GM23338 (cell line): ENCODE data around the gene SSR3. TPM values are rescaled to one million over a fixed set of nuclear protein-coding genes. Genes with fewer than 3 reads are reported as not detected.
"Not testable (repeated sequence)": the region's sequence is repeated elsewhere in the genome, so short reads cannot be mapped to it uniquely, and the experiment has no call there.

ENCODE experiments used
- ATAC-seq: fragments of 200-7000 bp; cut with Tn5 transposase; 3 replicates; pipeline ENCODE4 v1.9.1; 2020
- DNase-seq: peaks from one replicate; pipeline ENCODE4 v3.0.0-alpha.2; 2015; ENCODE audit warnings: low spot score
- H2AFZ ChIP-seq: fragments of 200-600 bp; sonication (generic); 2 replicates; pipeline ENCODE4 v1.8.0; 2016; ENCODE audit warnings: antibody characterized with exemption, mild to moderate bottlenecking, moderate library complexity
- H3F3A ChIP-seq: fragments of 200-600 bp; sonication (generic); replicated peaks from 2 replicates; pipeline ENCODE4 v1.8.0; 2017; ENCODE audit warnings: antibody characterized with exemption, mixed run types, low read depth
- H3K27ac ChIP-seq: fragments of 200-600 bp; sonication (generic); 2 replicates; pipeline ENCODE4 v1.6.1; 2016; ENCODE audit warnings: low read depth
- H3K27me3 ChIP-seq: fragments of 200-600 bp; sonication (generic); 2 replicates; pipeline ENCODE4 v1.8.0; 2016; ENCODE audit warnings: mild to moderate bottlenecking, mixed run types, moderate library complexity; ENCODE audit not compliant: insufficient read depth
- H3K36me3 ChIP-seq: fragments of 200-600 bp; sonication (generic); 2 replicates; pipeline ENCODE4 v1.8.0; 2016; ENCODE audit warnings: mild to moderate bottlenecking; ENCODE audit not compliant: insufficient read depth
- H3K4me1 ChIP-seq: fragments of 200-600 bp; sonication (generic); 2 replicates; pipeline ENCODE4 v1.8.0; 2016; ENCODE audit warnings: mild to moderate bottlenecking, moderate library complexity; ENCODE audit not compliant: insufficient read depth
- H3K4me2 ChIP-seq: fragments of 200-600 bp; sonication (generic); 2 replicates; pipeline ENCODE4 v1.7.1; 2017; ENCODE audit warnings: mixed run types
- H3K4me3 ChIP-seq: fragments of 200-600 bp; sonication (generic); 2 replicates; pipeline ENCODE4 v1.6.1; 2016; ENCODE audit warnings: mixed run types
- H3K79me2 ChIP-seq: fragments of 200-600 bp; sonication (generic); replicated peaks from 2 replicates; pipeline ENCODE4 v1.8.0; 2017; ENCODE audit warnings: mild to moderate bottlenecking; ENCODE audit not compliant: insufficient read depth
- H3K9me2 ChIP-seq: fragments of 200-600 bp; sonication (generic); 2 replicates; pipeline ENCODE4 v1.8.0; 2017; ENCODE audit not compliant: insufficient read depth
- H4K20me1 ChIP-seq: fragments of 200-600 bp; sonication (generic); replicated peaks from 2 replicates; pipeline ENCODE4 v1.8.0; 2017; ENCODE audit warnings: mild to moderate bottlenecking; ENCODE audit not compliant: insufficient read depth
- H3K27ac Mint-ChIP-seq: 2 replicates; pipeline ENCODE4 v1.8.0; 2020; ENCODE audit warnings: inconsistent platforms, mild to moderate bottlenecking, moderate library complexity, mixed read lengths
- H3K27me3 Mint-ChIP-seq: 3 replicates; pipeline ENCODE4 v1.8.0; 2022; ENCODE audit warnings: low read depth, mild to moderate bottlenecking, moderate library complexity, mixed read lengths, inconsistent platforms; ENCODE audit not compliant: insufficient read depth, poor library complexity
- H3K36me3 Mint-ChIP-seq: 3 replicates; pipeline ENCODE4 v1.8.0; 2021; ENCODE audit warnings: low read depth, mild to moderate bottlenecking, inconsistent platforms, moderate library complexity, mixed read lengths
- H3K4me1 Mint-ChIP-seq: 3 replicates; pipeline ENCODE4 v1.8.0; 2020; ENCODE audit warnings: mild to moderate bottlenecking, inconsistent platforms, mixed read lengths
- H3K4me3 Mint-ChIP-seq: 3 replicates; pipeline ENCODE4 v1.8.0; 2021; ENCODE audit warnings: moderate library complexity, mild to moderate bottlenecking, inconsistent platforms, mixed read lengths
- H3K9me3 Mint-ChIP-seq: 3 replicates; pipeline ENCODE4 v1.8.0; 2020; ENCODE audit warnings: moderate library complexity, mild to moderate bottlenecking, inconsistent platforms, mixed read lengths
- CREB1 ChIP-seq: fragments of 250-450 bp; sonication (Bioruptor Pico); IDR thresholded peaks from 2 replicates; pipeline ENCODE4 v1.5.0; 2020; ENCODE audit warnings: low read depth, mild to moderate bottlenecking, moderate library complexity
- JUNB ChIP-seq: IDR thresholded peaks from one replicate; pipeline ENCODE4 v1.6.1; 2016; ENCODE audit warnings: antibody characterized with exemption; ENCODE audit not compliant: unreplicated experiment
- NANOG ChIP-seq: IDR thresholded peaks from 2 replicates; pipeline ENCODE4 v1.6.1; 2016; ENCODE audit warnings: antibody characterized with exemption, borderline replicate concordance
- ZNF114 ChIP-seq: fragments of 250-450 bp; sonication (Bioruptor Pico); IDR thresholded peaks from 2 replicates; pipeline ENCODE4 v1.5.0; 2020; ENCODE audit warnings: mild to moderate bottlenecking, moderate library complexity
- ZNF331 ChIP-seq: fragments of 250-450 bp; sonication (Bioruptor Pico); IDR thresholded peaks from 2 replicates; pipeline ENCODE4 v1.5.0; 2020; ENCODE audit warnings: low read depth, mild to moderate bottlenecking, moderate library complexity
- polyA plus RNA-seq: library from polyadenylated mRNA; unstranded; fragments of >200 nt; fragmentation: Nextera tagmentation; extraction: Ambion mirVana; gene quantifications from 2 replicates; pipeline ENCODE4 v1.2.1, GENCODE V29; 2016
- total RNA-seq: library from RNA; depleted of rRNA; stranded (reverse); fragments of >200 nt; shearing (Covaris generic); gene quantifications from 2 replicates; pipeline ENCODE4 v1.2.3, GENCODE V29; 2014
- TF ChIP-seq, protein P1 (sequence below): fragments of 250-450 bp; sonication (Bioruptor Pico); IDR thresholded peaks from 2 replicates; pipeline ENCODE4 v1.5.0; 2020; ENCODE audit warnings: mild to moderate bottlenecking, moderate library complexity
- TF ChIP-seq, protein P2 (sequence below), 2 experiments: fragments of 200-600 bp in 1 of 2; sonication (generic) in 1 of 2; conservative IDR thresholded peaks; 2 replicates each; pipeline versions ENCODE4 v1.5.1 to v1.6.1; 2016 to 2017; ENCODE audit warnings: antibody characterized with exemption in 2 of 2, low read depth in 2 of 2, mild to moderate bottlenecking in 2 of 2, moderate library complexity in 1 of 2

The SSR3 gene
- total and polyA plus RNA-seq, 2 experiments from 2014 or later = 143 to 173 TPM

DNA sequence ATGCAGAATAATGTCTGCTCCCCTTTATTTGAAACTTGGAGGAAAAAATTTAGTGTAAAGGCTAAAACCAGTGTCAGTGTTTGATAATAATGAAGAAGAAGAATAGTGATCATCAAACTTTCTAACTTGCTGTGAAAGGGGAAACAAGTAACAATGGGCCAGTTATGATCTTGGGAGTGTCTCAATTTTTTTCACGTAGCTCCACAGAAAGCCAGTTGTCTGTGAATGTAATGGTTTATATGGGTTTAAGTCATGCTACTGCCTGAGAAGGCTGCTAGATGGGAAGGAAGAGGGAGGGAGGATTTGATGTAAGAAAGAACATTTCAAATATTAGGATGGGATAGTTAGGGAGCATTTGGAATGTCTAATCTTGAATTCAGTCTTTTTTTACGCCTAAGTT, 21.1 kb upstream of the SSR3 start (continued):
- TF ChIP-seq, protein P1, sequence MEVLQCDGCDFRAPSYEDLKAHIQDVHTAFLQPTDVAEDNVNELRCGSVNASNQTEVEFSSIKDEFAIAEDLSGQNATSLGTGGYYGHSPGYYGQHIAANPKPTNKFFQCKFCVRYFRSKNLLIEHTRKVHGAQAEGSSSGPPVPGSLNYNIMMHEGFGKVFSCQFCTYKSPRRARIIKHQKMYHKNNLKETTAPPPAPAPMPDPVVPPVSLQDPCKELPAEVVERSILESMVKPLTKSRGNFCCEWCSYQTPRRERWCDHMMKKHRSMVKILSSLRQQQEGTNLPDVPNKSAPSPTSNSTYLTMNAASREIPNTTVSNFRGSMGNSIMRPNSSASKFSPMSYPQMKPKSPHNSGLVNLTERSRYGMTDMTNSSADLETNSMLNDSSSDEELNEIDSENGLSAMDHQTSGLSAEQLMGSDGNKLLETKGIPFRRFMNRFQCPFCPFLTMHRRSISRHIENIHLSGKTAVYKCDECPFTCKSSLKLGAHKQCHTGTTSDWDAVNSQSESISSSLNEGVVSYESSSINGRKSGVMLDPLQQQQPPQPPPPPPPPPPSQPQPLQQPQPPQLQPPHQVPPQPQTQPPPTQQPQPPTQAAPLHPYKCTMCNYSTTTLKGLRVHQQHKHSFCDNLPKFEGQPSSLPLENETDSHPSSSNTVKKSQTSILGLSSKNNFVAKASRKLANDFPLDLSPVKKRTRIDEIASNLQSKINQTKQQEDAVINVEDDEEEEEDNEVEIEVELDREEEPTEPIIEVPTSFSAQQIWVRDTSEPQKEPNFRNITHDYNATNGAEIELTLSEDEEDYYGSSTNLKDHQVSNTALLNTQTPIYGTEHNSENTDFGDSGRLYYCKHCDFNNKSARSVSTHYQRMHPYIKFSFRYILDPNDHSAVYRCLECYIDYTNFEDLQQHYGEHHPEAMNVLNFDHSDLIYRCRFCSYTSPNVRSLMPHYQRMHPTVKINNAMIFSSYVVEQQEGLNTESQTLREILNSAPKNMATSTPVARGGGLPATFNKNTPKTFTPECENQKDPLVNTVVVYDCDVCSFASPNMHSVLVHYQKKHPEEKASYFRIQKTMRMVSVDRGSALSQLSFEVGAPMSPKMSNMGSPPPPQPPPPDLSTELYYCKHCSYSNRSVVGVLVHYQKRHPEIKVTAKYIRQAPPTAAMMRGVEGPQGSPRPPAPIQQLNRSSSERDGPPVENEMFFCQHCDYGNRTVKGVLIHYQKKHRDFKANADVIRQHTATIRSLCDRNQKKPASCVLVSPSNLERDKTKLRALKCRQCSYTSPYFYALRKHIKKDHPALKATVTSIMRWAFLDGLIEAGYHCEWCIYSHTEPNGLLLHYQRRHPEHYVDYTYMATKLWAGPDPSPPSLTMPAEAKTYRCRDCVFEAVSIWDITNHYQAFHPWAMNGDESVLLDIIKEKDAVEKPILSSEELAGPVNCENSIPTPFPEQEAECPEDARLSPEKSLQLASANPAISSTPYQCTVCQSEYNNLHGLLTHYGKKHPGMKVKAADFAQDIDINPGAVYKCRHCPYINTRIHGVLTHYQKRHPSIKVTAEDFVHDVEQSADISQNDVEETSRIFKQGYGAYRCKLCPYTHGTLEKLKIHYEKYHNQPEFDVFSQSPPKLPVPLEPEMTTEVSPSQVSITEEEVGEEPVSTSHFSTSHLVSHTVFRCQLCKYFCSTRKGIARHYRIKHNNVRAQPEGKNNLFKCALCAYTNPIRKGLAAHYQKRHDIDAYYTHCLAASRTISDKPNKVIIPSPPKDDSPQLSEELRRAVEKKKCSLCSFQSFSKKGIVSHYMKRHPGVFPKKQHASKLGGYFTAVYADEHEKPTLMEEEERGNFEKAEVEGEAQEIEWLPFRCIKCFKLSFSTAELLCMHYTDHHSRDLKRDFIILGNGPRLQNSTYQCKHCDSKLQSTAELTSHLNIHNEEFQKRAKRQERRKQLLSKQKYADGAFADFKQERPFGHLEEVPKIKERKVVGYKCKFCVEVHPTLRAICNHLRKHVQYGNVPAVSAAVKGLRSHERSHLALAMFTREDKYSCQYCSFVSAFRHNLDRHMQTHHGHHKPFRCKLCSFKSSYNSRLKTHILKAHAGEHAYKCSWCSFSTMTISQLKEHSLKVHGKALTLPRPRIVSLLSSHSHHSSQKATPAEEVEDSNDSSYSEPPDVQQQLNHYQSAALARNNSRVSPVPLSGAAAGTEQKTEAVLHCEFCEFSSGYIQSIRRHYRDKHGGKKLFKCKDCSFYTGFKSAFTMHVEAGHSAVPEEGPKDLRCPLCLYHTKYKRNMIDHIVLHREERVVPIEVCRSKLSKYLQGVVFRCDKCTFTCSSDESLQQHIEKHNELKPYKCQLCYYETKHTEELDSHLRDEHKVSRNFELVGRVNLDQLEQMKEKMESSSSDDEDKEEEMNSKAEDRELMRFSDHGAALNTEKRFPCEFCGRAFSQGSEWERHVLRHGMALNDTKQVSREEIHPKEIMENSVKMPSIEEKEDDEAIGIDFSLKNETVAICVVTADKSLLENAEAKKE (CRISPR knock-in tag) = no peak
- no peak for TF ChIP-seq ZNF114 (CRISPR knock-in tag)

DNA sequence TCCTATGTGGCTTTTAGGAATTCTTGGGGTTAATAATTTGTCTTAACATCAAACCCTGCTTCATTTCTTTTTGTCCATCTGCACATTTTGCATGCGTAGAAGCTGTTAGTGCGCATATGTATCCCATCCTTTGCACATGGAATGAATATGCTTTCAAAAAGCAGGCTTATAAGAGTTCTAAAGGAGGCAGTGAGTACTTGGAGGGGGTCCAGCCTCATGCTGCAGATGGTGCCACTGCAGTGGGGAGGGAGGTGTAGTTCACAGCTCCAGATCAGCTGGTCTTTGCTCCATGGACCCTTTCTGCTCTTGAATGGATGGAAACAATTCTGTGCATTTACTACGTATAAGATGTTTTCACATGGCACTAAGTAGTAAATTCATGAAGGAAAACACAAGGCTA, 20.7 kb upstream of the SSR3 start:
- Histone ChIP-seq H3K79me2 (no peaks in the 10 kb centered on the region), H4K20me1 (no peaks in the 10 kb centered on the region), H3K9me2 (no peaks in the 10 kb centered on the region), H3K27me3 (no peaks in the 10 kb centered on the region), H3F3A (no peaks in the 10 kb centered on the region), H3K36me3 (no peaks in the 10 kb centered on the region), H3K4me1 (peaks cover 7% of the 10 kb centered on the region), H3K4me3 (no peak overlapping the region), H3K27ac (no peak overlapping the region), H2AFZ (0 out of 2 replicates have a peak overlapping the region, but pooled peaks have one; percentile 47), H3K4me2 (no peak overlapping the region)
- Mint-ChIP-seq H3K4me3 (no peak overlapping the region), H3K36me3 (no peaks in the 10 kb centered on the region), H3K4me1 (peaks cover 7% of the 10 kb centered on the region; the same call in 2 of the 3 replicates), H3K9me3 (no peaks in the 10 kb centered on the region), H3K27me3 (peaks cover 1% of the 10 kb centered on the region), H3K27ac (no peak overlapping the region)
- TF ChIP-seq CREB1 (CRISPR knock-in tag) = no peak
- TF ChIP-seq ZNF331 (CRISPR knock-in tag) = no peak
- TF ChIP-seq, protein P2, sequence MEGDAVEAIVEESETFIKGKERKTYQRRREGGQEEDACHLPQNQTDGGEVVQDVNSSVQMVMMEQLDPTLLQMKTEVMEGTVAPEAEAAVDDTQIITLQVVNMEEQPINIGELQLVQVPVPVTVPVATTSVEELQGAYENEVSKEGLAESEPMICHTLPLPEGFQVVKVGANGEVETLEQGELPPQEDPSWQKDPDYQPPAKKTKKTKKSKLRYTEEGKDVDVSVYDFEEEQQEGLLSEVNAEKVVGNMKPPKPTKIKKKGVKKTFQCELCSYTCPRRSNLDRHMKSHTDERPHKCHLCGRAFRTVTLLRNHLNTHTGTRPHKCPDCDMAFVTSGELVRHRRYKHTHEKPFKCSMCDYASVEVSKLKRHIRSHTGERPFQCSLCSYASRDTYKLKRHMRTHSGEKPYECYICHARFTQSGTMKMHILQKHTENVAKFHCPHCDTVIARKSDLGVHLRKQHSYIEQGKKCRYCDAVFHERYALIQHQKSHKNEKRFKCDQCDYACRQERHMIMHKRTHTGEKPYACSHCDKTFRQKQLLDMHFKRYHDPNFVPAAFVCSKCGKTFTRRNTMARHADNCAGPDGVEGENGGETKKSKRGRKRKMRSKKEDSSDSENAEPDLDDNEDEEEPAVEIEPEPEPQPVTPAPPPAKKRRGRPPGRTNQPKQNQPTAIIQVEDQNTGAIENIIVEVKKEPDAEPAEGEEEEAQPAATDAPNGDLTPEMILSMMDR (conservative IDR thresholded peaks at IDR 0.05; ENCODE audit: low read depth in 2 of 2) = no peak
- no peak for TF ChIP-seq JUNB
- TF ChIP-seq ZNF114 (CRISPR knock-in tag) = no peak
- TF ChIP-seq NANOG = no peak
- DNase-seq (no peak), ATAC-seq (no peak)

DNA sequence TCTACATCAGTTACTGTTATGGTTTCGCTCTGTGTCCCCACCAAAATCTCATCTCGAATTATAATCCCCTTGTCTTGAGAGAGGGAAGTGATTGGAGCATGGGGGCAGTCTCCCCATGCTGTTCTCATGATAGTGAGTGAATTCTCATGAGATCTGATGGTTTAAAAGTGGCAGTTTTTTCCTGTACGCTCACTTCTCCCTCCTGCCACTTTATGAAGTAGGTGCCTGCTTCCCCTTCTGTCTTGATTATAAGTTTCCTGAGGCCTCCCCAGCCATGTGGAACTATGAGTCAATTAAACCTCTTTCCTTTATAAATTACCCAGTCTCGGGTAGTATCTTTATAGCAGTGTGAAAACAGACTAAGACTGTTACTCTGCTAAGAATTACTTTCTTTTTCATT, 15.0 kb upstream of the SSR3 start:
- not testable (repeated sequence) for H3F3A ChIP-seq, H3K27me3 Mint-ChIP-seq, H3K9me2 ChIP-seq, H3K4me3 Mint-ChIP-seq, H3K27me3 ChIP-seq, H3K4me3 ChIP-seq, H3K9me3 Mint-ChIP-seq, H3K27ac Mint-ChIP-seq, H3K4me1 ChIP-seq, H3K36me3 Mint-ChIP-seq, H3K27ac ChIP-seq, H4K20me1 ChIP-seq, H3K4me2 ChIP-seq, ATAC-seq, H3K79me2 ChIP-seq, DNase-seq, H3K36me3 ChIP-seq, H3K4me1 Mint-ChIP-seq
- 0 out of 2 replicates have a peak overlapping the region, but pooled peaks have one; percentile 30 for H2AFZ ChIP-seq

DNA sequence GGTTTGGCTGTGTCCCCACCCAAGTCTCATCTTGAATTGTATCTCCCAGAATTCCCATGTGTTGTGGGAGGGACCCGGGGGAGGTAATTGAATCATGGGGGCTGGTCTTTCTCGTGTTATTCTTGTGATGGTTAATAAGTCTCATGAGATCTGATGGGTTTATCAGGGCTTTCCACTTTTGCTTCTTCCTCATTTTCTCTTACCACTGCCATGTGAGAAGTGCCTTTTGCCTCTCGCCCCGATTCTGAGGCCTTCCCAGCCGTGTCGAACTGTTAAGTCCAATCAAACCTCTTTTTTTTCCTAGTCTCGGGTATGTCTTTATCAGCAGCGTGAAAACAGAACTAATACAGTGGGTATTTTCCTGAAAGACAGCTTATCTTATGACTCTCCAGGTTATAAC, 14.1 kb upstream of the SSR3 start:
- not testable (repeated sequence) for H3K9me2 ChIP-seq, H3K27ac ChIP-seq, H3K4me3 Mint-ChIP-seq, H3K36me3 Mint-ChIP-seq, DNase-seq, H3K27ac Mint-ChIP-seq, H3K4me2 ChIP-seq, H4K20me1 ChIP-seq, H2AFZ ChIP-seq, H3K79me2 ChIP-seq, H3F3A ChIP-seq, H3K27me3 Mint-ChIP-seq, H3K9me3 Mint-ChIP-seq, H3K4me1 Mint-ChIP-seq, H3K27me3 ChIP-seq, H3K36me3 ChIP-seq, ATAC-seq, H3K4me1 ChIP-seq, H3K4me3 ChIP-seq
